GM12864 (cell line): ENCODE results near the gene SEMA5A.

Experiments
- DNase-seq: peaks from one replicate; pipeline ENCODE4 v3.0.0-alpha.2; 2011; ENCODE audit warnings: low read depth
- H3K4me3 ChIP-seq: 2 replicates; pipeline ENCODE4 v1.5.1; 2011; ENCODE audit warnings: mild to moderate bottlenecking, low read depth, low read length, control low read depth
- TF ChIP-seq, protein P1 (sequence below): IDR thresholded peaks from 2 replicates; pipeline ENCODE4 v1.5.1; 2011; ENCODE audit warnings: low read depth, mild to moderate bottlenecking, moderate library complexity, low read length, control low read depth, inconsistent platforms; ENCODE audit errors: missing control alignments

Gene SEMA5A

DNA sequence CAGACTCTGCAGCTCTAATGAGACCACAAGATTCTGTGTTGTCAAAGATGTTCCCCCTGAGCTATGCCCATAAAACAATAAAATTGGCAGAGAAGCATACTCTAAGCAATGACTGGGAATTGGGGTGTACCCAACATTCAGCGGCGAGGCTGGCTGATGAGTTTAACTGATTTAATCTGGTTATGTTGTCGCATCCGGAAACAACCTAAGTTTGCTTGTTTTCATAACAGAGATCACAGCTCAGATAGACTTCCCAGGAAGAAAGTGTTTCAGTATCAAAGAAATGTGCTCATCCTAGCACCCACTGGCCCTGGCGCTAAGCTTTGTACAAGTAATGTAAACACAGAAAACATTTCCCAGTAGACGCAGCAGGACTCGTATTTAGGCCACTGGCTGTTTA is 7.4 kb downstream of the SEMA5A start:
- TF ChIP-seq, protein P1, sequence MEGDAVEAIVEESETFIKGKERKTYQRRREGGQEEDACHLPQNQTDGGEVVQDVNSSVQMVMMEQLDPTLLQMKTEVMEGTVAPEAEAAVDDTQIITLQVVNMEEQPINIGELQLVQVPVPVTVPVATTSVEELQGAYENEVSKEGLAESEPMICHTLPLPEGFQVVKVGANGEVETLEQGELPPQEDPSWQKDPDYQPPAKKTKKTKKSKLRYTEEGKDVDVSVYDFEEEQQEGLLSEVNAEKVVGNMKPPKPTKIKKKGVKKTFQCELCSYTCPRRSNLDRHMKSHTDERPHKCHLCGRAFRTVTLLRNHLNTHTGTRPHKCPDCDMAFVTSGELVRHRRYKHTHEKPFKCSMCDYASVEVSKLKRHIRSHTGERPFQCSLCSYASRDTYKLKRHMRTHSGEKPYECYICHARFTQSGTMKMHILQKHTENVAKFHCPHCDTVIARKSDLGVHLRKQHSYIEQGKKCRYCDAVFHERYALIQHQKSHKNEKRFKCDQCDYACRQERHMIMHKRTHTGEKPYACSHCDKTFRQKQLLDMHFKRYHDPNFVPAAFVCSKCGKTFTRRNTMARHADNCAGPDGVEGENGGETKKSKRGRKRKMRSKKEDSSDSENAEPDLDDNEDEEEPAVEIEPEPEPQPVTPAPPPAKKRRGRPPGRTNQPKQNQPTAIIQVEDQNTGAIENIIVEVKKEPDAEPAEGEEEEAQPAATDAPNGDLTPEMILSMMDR, result no peak
- H3K4me3 ChIP-seq, result no peak overlapping the region
- no peak for DNase-seq

- DNase-seq, result no peak
- H3K4me3 ChIP-seq, result no peak overlapping the region
- TF ChIP-seq, protein P1, result no peak
These were observed 8.4 kb downstream of the SEMA5A start for GRCh38 chr5:9537223-9538141.

DNA sequence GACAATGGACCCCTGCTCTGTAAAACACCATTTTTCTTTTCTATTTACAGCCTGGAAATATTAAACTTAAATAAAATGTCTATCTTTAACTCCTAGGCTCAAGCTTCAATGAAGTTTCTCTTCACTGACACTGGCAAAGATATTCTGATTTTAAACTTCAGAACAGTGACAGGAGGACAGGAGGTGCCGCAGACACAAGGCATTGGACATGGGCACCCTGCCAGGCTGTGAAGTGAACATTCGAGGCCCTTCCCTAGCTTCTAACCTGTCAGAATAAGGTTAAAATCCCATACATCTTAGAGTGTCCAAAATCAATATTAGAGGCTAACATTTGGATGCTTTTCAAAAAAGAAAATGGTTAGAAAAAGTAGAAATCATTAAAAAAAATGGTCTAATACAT is 9.2 kb downstream of the SEMA5A start:
- no peak overlapping the region for H3K4me3 ChIP-seq
- TF ChIP-seq, protein P1, result no peak
- no peak for DNase-seq

DNA sequence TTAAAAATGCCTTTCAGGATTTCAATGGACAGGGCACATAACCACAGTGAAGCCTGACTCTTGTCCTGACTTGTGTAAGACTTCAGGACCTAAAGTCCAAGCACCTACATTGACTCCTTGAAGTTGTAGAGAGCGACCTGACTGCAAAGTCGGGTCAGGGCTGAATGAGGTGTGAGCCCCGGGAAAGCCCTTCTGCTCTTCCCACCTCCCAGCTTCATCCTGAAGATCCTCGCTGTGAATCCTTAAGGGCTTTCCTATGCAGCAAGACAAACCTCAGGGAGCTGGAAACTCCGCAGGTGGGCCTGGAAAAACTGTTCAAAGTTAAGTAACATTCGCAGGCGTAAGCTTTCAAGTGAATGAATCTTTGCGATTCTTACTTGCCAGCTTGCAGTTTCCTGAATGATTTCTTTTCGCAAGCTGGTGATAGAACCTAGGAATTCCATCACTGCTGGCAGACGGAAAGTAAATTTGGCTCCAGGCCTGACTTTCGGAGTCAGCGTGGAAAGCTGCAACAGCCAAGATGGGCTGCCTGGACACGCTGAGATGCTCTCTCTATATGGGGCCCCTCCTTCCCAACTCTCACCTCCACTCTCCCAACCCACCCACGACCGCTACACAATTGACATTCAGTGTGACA is 10.9 kb downstream of the SEMA5A start:
- TF ChIP-seq, protein P1, result no peak
- no peak overlapping the region for H3K4me3 ChIP-seq
- no peak for DNase-seq

DNA sequence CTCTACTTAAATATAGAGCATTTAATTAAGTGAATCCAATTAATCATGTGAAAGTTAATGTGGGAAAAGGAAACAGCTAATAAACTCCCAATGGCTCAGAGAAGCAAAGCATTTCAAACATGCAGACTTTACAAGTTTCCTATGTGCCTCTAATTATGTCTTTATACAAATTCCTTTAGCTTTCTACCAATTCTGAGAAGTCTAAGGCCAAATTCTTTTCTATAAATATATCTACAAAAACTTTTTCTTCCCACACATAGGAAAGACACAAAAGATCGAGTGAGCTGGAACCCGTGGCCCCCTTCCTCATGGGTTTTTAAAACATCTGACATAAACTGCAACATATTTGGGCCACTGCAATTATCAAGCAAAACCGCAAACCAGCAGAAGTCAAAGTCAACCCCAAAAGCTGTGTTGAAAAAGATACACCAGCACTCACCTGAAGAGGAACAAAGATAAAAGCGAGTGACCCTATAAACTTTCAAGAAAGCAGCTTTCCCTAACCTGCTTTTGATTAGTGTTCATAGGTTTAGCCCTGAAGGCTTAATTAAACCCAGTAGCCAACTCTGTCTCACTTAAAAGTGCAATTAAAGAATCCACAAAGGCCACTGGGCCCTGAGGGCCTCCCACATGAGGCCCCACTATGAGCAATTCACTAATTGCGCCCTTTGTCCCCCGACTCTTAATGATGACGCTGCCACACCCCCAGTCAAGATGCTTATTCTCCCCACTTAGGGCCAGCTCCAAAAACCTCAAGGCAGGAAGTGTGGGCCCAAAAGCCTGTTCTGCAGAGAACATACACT is 12.1 kb downstream of the SEMA5A start:
- H3K4me3 ChIP-seq, result no peak overlapping the region
- TF ChIP-seq, protein P1, result no peak
- DNase-seq, result no peak

- H3K4me3 ChIP-seq, result no peak overlapping the region
- DNase-seq, result no peak
- TF ChIP-seq, protein P1, result no peak
These were observed 12.8 kb downstream of the SEMA5A start for GRCh38 chr5:9533096-9533495.
